GM06990 (cell line): ENCODE data around the gene MTERF4.
A peak's percentile ranks its signal among the peaks of the same experiment; 100 is the strongest.

ENCODE experiments used
- DNase-seq: peaks from one replicate; pipeline ENCODE4 v3.0.0-alpha.2; 2011; ENCODE audit not compliant: insufficient read length; ENCODE audit errors: extremely low read depth
- H3K27me3 ChIP-seq: replicated peaks from 2 replicates; pipeline ENCODE4 v1.6.0; 2011; ENCODE audit warnings: low read length; ENCODE audit not compliant: control insufficient read depth, insufficient read depth
- H3K36me3 ChIP-seq: 2 replicates; pipeline ENCODE4 v1.5.1; 2011; ENCODE audit warnings: low read length; ENCODE audit not compliant: control insufficient read depth, insufficient read depth
- H3K4me3 ChIP-seq: replicated peaks from 2 replicates; pipeline ENCODE4 v1.5.1; 2011; ENCODE audit warnings: low read depth, mild to moderate bottlenecking, control low read depth, low read length
- CTCF ChIP-seq: IDR thresholded peaks from 2 replicates; pipeline ENCODE4 v1.5.1; 2011; ENCODE audit warnings: low read length, control low read depth, mild to moderate bottlenecking, inconsistent platforms; ENCODE audit not compliant: insufficient read depth, poor library complexity, severe bottlenecking

MTERF4 gene

DNA sequence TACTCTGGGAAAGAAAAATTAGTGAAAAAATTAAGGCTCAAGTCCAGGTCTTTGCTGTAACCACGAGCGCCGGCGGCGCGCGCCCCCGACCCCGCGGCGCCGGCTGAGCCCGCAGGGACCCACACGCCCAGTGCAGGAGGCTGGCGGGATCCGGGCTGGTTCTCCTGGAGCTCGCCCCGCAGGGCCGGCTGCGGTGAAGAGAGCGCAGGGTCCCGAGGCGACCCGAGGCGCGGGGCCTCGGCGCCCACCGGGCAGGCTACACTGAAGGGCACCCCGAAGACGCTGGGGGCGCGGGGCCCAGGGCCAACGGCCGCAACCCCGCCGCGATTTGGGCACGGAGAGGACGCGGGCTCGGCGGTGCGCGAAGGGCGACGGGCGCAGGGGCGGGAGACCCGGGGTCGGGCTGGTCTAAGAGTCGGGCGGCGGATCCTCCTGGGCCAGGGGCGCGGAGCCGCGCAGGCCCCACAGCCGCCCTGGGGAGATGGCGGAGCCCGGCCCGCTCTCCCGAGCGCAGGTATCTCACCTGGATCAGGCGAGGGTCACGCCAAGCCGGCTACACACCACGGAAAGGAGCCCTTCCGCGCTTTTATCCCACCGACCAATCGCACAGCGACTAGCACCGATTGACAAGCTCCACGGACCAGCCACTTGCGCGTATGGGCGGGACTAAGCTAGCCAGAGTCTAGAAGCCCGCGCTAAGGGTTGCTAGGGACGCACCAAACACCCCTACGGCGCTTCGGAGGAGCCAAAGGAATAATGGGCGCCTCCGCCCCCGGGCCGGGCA lies 47.0 kb upstream of the MTERF4 start, which contains the start of gene PASK:
Gene PASK, minus strand, starts transcription at position 582 of the 784 bp plus-strand sequence. CDS start 6,440 bp downstream, outside the sequence.
- Histone ChIP-seq H3K4me3 (peak within 1 kb of the TSS; percentile 93), H3K36me3 (peaks cover 2% of the 10 kb centered on the region), H3K27me3 (no peaks in the 10 kb centered on the region)
- DNase-seq = peak; percentile 86
- no peak for TF ChIP-seq CTCF

DNA sequence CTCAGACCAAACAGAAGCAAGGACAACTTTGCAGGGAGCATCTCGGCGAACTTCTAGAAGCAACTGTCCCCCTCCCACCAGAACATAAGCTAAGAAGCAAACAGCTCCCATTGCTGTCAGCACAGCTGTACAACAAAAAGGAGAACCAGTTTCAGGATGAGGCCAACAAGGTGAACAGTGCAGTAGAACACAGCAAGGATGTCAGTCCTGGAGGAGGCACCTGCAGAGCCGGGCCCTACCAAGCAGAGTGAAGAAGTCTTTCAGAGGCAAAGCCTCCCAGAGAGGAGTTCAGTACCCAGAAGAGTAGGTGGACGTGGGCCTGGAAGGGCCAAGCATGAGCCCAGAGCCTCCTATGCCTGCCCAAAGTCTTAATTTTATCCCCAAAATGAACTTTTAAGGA lies 46.2 kb upstream of the MTERF4 start:
- no peaks in the 10 kb centered on the region for H3K27me3 ChIP-seq
- H3K36me3 ChIP-seq = no peaks in the 10 kb centered on the region; the same call in 1 of the 2 replicates
- TF ChIP-seq CTCF = no peak
- H3K4me3 ChIP-seq = peak overlapping the region; percentile 86
- no peak for DNase-seq

GRCh38 chr2:241147336-241147735 lies 45.2 kb upstream of the MTERF4 start:
- no peak for TF ChIP-seq CTCF
- Histone ChIP-seq H3K36me3 (peaks cover 2% of the 10 kb centered on the region; the same call in 1 of the 2 replicates), H3K27me3 (no peaks in the 10 kb centered on the region), H3K4me3 (no peak overlapping the region)
- DNase-seq = no peak

- H3K4me3 ChIP-seq = no peak overlapping the region
- H3K36me3 ChIP-seq = peaks cover 2% of the 10 kb centered on the region; the same call in 1 of the 2 replicates
- no peak for DNase-seq
- H3K27me3 ChIP-seq = no peaks in the 10 kb centered on the region
- no peak for TF ChIP-seq CTCF
Observed at GRCh38 chr2:241146286-241146685, 44.2 kb upstream of the MTERF4 start.

DNA sequence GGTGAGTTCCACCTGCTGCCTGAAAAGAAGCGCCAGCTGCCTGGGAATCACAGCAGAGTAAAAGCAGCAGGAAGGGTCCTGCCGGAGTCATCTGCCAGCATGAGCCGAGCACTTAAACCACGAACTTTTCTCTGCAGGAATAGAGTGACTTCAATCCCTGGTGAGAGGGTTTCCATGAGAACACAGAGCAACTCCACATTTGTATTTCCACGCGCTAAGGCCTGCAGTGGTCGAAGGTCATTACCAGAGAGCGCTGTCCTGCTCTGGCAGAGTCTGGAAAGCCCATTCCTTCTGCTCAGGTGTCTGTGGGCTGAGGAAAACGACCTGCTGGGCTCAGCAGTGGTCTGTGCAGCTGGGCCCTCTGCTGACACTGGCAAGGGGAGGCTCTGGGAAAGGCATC lies 40.5 kb upstream of the MTERF4 start:
- Histone ChIP-seq H3K27me3 (no peaks in the 10 kb centered on the region), H3K4me3 (no peak overlapping the region), H3K36me3 (peaks cover 19% of the 10 kb centered on the region)
- TF ChIP-seq CTCF = no peak
- no peak for DNase-seq
